OCI-LY7 (cell line): ENCODE results near the gene SAMD10. TPM values are rescaled to one million over a fixed set of nuclear protein-coding genes. Genes with fewer than 3 reads are reported as not detected.

Source experiments
- BruUV-seq: library from RNA; stranded (reverse); fragments of 400-500 nt; replicated peaks from 2 replicates; lab custom pipeline; 2021; lab: Mats Ljungman, UMichigan
- CTCF ChIA-PET: fragments of 300-600 bp; sonication (Branson Sonifier 250); formaldehyde crosslinking; loops from one replicate; lab custom pipeline; 2022; ENCODE audit warnings: antibody characterized with exemption; ENCODE audit not compliant: unreplicated experiment; lab: Charles Lee
- POLR2A ChIA-PET: fragments of 300-600 bp; sonication (Branson Sonifier 250); formaldehyde crosslinking; loops from one replicate; lab custom pipeline; 2022; ENCODE audit warnings: antibody characterized with exemption; lab: Charles Lee
- DNase-seq: peaks from one replicate; pipeline ENCODE4 v3.0.0-alpha.2; 2015; ENCODE audit warnings: low spot score
- H2AFZ ChIP-seq: fragments of 200-600 bp; sonication (generic), shearing (Covaris generic); 2 replicates; pipeline ENCODE4 v1.6.1; 2014; ENCODE audit warnings: mild to moderate bottlenecking, antibody characterized with exemption, low read length, moderate library complexity
- H3K27ac ChIP-seq: fragments of 200-600 bp; sonication (generic); 2 replicates; pipeline ENCODE4 v1.5.1; 2014; ENCODE audit warnings: mixed run types, low read depth, mild to moderate bottlenecking, moderate library complexity, low read length, inconsistent platforms; ENCODE audit not compliant: poor library complexity, severe bottlenecking
- H3K36me3 ChIP-seq: fragments of 200-600 bp; sonication (generic); 2 replicates; pipeline ENCODE4 v1.6.1; 2014; ENCODE audit warnings: mild to moderate bottlenecking, antibody characterized with exemption, low read length, moderate library complexity, mixed read lengths; ENCODE audit not compliant: insufficient read depth
- H3K4me1 ChIP-seq: fragments of 200-600 bp; sonication (generic); 2 replicates; pipeline ENCODE4 v1.5.1; 2014; ENCODE audit warnings: mild to moderate bottlenecking, low read length; ENCODE audit not compliant: insufficient read depth, poor library complexity, severe bottlenecking
- H3K4me2 ChIP-seq: fragments of 200-600 bp; sonication (generic); 2 replicates; pipeline ENCODE4 v1.6.1; 2014; ENCODE audit warnings: mild to moderate bottlenecking, low read length
- H3K4me3 ChIP-seq: fragments of 200-600 bp; sonication (generic); 2 replicates; pipeline ENCODE4 v1.5.1; 2014; ENCODE audit warnings: mild to moderate bottlenecking, low read depth, low read length; ENCODE audit not compliant: poor library complexity, severe bottlenecking
- H3K79me2 ChIP-seq: fragments of 200-600 bp; sonication (generic); 2 replicates; pipeline ENCODE4 v1.6.1; 2016; ENCODE audit warnings: low read depth, mild to moderate bottlenecking, low read length, moderate library complexity, mixed read lengths; ENCODE audit not compliant: insufficient read depth
- H3K9me2 ChIP-seq: fragments of 200-600 bp; sonication (generic); 2 replicates; pipeline ENCODE4 v1.6.1; 2016; ENCODE audit warnings: mild to moderate bottlenecking, low read length, mixed read lengths; ENCODE audit not compliant: insufficient read depth
- H3K9me3 ChIP-seq: fragments of 200-600 bp; sonication (generic); 2 replicates; pipeline ENCODE4 v1.6.1; 2014; ENCODE audit warnings: mild to moderate bottlenecking, mixed run types, low read length, mixed read lengths
- H4K20me1 ChIP-seq: fragments of 200-600 bp; sonication (generic); 2 replicates; pipeline ENCODE4 v1.6.1; 2014; ENCODE audit warnings: mild to moderate bottlenecking, antibody characterized with exemption, low read length, moderate library complexity, mixed read lengths; ENCODE audit not compliant: insufficient read depth
- EZH2phosphoT487 ChIP-seq: fragments of 200-600 bp; sonication (generic); IDR thresholded peaks from 2 replicates; pipeline ENCODE4 v1.6.1; 2018; ENCODE audit warnings: low read depth, borderline replicate concordance, mild to moderate bottlenecking, mixed run types, antibody characterized with exemption, low read length, moderate library complexity, mixed read lengths
- intact Hi-C: fragments of 100-400 bp; cut with micrococcal nuclease; formaldehyde crosslinking; loops from one replicate; pipeline ENCODE4 v1.10.0; 2022; ENCODE audit not compliant: unreplicated experiment
- total RNA-seq, 2 experiments: library from RNA; depleted of rRNA in 1 of 2; stranded (reverse); fragments of >200 nt in 1 of 2; shearing (Covaris generic) in 1 of 2; gene quantifications; 2 replicates each; pipeline ENCODE4 v1.2.3, GENCODE V29; 2014 to 2022
- TF ChIP-seq, protein P1 (sequence below): fragments of 200-600 bp; sonication (generic); conservative IDR thresholded peaks from 2 replicates; pipeline ENCODE4 v1.5.1; 2014; ENCODE audit warnings: mild to moderate bottlenecking, antibody characterized with exemption, low read length, moderate library complexity, mixed read lengths

Gene SAMD10
- total RNA-seq, 2 experiments from 2014 or later, result 11.9 to 12.0 TPM

DNA sequence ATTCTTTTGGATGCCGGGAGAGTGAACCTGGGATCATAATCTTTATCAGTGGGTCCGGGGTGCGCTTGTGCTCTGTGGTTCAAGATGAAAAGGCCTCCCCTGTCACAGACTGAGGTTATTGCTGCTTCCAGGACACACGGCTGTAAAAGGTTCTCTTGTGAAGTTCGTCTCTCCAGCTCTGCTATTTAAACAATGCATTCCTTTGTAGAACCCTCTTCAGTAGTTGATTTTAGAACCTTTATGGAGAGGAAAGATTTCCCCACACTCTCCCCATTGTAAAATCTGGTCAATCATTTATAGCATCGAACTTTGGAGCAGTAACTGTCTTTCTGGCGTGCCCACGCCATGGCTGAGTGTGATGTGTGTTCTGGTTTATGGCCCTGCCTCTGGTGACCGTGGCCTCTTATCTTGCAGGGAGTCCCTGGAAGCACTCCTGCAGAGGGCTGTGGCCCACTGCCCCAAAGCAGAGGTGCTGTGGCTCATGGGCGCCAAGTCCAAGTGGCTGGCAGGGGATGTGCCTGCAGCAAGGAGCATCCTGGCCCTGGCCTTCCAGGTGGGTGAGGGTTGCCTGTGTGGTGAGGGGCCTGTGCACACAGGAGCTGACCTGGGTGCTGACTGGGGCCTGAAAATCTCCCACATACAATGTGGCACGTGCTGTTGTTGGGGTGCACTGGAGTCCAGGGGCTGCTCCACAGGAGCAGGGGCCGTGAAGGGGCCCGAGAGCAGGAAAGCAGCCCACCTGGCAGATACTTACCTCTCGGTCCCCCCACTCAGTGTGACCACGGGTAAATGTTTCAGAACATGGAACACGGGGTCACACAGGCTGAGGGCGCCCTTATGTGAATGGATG lies 44.9 kb upstream of the SAMD10 start:
- DNase-seq, result no peak
- no peaks in the 10 kb centered on the region for H3K9me2 ChIP-seq
- H3K79me2 ChIP-seq, result no peaks in the 10 kb centered on the region
- no peak overlapping the region for H3K4me2 ChIP-seq
- no peaks in the 10 kb centered on the region for H3K9me3 ChIP-seq
- ChIA-PET CTCF (no interaction called here), POLR2A (no interaction called here)
- H3K4me1 ChIP-seq, result no peaks in the 10 kb centered on the region
- H3K36me3 ChIP-seq, result peaks cover 97% of the 10 kb centered on the region
- TF ChIP-seq EZH2phosphoT487, result no peak
- TF ChIP-seq, protein P1, sequence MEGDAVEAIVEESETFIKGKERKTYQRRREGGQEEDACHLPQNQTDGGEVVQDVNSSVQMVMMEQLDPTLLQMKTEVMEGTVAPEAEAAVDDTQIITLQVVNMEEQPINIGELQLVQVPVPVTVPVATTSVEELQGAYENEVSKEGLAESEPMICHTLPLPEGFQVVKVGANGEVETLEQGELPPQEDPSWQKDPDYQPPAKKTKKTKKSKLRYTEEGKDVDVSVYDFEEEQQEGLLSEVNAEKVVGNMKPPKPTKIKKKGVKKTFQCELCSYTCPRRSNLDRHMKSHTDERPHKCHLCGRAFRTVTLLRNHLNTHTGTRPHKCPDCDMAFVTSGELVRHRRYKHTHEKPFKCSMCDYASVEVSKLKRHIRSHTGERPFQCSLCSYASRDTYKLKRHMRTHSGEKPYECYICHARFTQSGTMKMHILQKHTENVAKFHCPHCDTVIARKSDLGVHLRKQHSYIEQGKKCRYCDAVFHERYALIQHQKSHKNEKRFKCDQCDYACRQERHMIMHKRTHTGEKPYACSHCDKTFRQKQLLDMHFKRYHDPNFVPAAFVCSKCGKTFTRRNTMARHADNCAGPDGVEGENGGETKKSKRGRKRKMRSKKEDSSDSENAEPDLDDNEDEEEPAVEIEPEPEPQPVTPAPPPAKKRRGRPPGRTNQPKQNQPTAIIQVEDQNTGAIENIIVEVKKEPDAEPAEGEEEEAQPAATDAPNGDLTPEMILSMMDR, result no peak
- no peak overlapping the region for H2AFZ ChIP-seq
- intact Hi-C loops, result no loop called here
- H3K27ac ChIP-seq, result no peak overlapping the region
- BruUV-seq, result no TSS peak
- H3K4me3 ChIP-seq, result no peak overlapping the region
- no peaks in the 10 kb centered on the region for H4K20me1 ChIP-seq

DNA sequence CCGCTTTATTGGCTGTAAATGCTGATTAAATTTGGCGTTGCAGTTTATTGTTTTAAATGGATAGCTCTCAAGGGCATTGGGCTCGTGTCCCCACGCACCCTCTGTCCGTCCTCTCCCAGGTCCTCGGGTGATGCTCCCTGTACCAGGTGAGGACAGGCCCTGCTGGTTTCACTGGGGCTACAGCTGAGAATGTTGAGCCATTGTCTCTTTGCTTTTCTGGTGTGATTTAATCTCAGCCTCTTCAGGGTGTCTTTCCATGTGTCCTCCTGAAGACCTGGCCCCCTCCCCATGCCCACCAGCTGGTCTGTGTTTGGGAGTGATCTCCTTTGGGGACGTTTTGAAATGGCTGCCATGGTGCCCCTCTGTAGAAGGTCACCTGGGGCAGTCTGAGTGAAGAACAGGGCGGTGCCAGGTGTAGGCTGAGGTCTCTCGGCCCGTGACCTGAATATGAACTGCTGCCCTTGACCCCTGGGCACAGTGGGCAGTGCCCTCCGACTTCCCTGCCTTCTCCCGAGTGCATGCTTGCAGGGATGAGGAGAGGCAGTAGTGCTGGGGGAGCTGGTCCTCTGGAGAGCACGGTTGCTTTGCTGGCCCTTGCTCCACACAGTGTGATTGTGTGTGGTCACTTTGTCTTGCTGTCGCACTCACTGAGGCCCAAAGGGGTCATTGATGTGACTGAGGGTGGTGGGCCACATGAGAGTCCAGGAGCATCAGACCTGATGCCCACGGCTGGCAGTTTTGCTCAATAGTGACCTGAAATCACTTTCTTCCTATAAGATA lies 44.1 kb upstream of the SAMD10 start:
- no peaks in the 10 kb centered on the region for H3K9me2 ChIP-seq
- H3K4me1 ChIP-seq, result no peaks in the 10 kb centered on the region
- no TSS peak for BruUV-seq
- no peak overlapping the region for H3K4me2 ChIP-seq
- no peak overlapping the region for H3K27ac ChIP-seq
- CTCF ChIA-PET, result no interaction called here
- H3K36me3 ChIP-seq, result peaks cover 99% of the 10 kb centered on the region
- POLR2A ChIA-PET, result interaction anchor here (0.6 kb wide), 1 partner anchor 33 kb away, joined by 5 read pairs; no protein-coding TSS in a partner anchor
- TF ChIP-seq EZH2phosphoT487, result no peak
- TF ChIP-seq, protein P1, result no peak
- no peak overlapping the region for H2AFZ ChIP-seq
- no peaks in the 10 kb centered on the region for H4K20me1 ChIP-seq
- H3K9me3 ChIP-seq, result no peaks in the 10 kb centered on the region
- no peaks in the 10 kb centered on the region for H3K79me2 ChIP-seq
- no peak for DNase-seq
- H3K4me3 ChIP-seq, result no peak overlapping the region
- intact Hi-C loops, result no loop called here
